Liver (tissue), 9 donors: ENCODE measurements around the gene MYRFL. TPM values are rescaled to one million over a fixed set of nuclear protein-coding genes. Genes with fewer than 3 reads are reported as not detected.

Experiments
- DNase-seq: peaks from one replicate; pipeline ENCODE4 v3.0.0-alpha.2; 2017; ENCODE audit warnings: low spot score
- H3K27ac ChIP-seq, 2 donors: one replicate each; pipeline ENCODE4 v1.7.0; 2013; ENCODE audit warnings: inconsistent platforms in 2 of 2, low read length in 2 of 2, control low read depth in 1 of 2, low read depth in 1 of 2, mild to moderate bottlenecking in 1 of 2
- H3K27me3 ChIP-seq, 4 donors: one replicate each; pipeline versions ENCODE4 v1.6.1 to v1.7.0; 2013; ENCODE audit warnings: low read length in 3 of 4, inconsistent platforms in 1 of 4, mild to moderate bottlenecking in 1 of 4, moderate library complexity in 1 of 4; ENCODE audit not compliant: control insufficient read depth in 4 of 4, insufficient read depth in 4 of 4
- H3K36me3 ChIP-seq, 4 donors: one replicate each; pipeline versions ENCODE4 v1.6.1 to v1.7.0; 2013; ENCODE audit warnings: low read length in 3 of 4, mild to moderate bottlenecking in 3 of 4, low read depth in 1 of 4, moderate library complexity in 1 of 4; ENCODE audit not compliant: control insufficient read depth in 4 of 4, insufficient read depth in 3 of 4
- H3K4me1 ChIP-seq, 4 donors: one replicate each; pipeline versions ENCODE4 v1.6.1 to v1.7.0; 2013; ENCODE audit warnings: low read length in 3 of 4, mild to moderate bottlenecking in 3 of 4, moderate library complexity in 1 of 4; ENCODE audit not compliant: control insufficient read depth in 4 of 4, insufficient read depth in 4 of 4
- H3K4me3 ChIP-seq, 3 donors: one replicate each; pipeline versions ENCODE4 v1.6.1 to v1.7.0; 2013; ENCODE audit warnings: low read length in 3 of 3, control low read depth in 1 of 3, low read depth in 1 of 3, mild to moderate bottlenecking in 1 of 3
- H3K9ac ChIP-seq, 2 donors: one replicate each; pipeline ENCODE4 v1.7.0; 2013; ENCODE audit warnings: low read length in 2 of 2, mild to moderate bottlenecking in 2 of 2, moderate library complexity in 2 of 2, control low read depth in 1 of 2, low read depth in 1 of 2
- H3K9me3 ChIP-seq, 4 donors: one replicate each; pipeline versions ENCODE4 v1.6.1 to v1.7.0; 2013; ENCODE audit warnings: low read length in 3 of 4; ENCODE audit not compliant: control insufficient read depth in 4 of 4
- ATF3 ChIP-seq: IDR thresholded peaks from 2 replicates; pipeline ENCODE4 v1.6.1; 2016; ENCODE audit warnings: antibody characterized with exemption
- CTCF ChIP-seq: fragments of 150-350 bp; IDR thresholded peaks from 2 replicates; pipeline ENCODE4 v1.5.1; 2017; ENCODE audit warnings: improper control_type of control experiment, low read depth, low read length; ENCODE audit not compliant: missing input control
- EGR1 ChIP-seq, 2 donors: IDR thresholded peaks; 2 replicates each; pipeline ENCODE4 v1.6.1; 2016 to 2018; ENCODE audit warnings: antibody characterized with exemption in 2 of 2, low read depth in 2 of 2
- FOXA2 ChIP-seq: IDR thresholded peaks from 2 replicates; pipeline ENCODE4 v1.6.1; 2016; ENCODE audit warnings: antibody characterized with exemption
- GABPA ChIP-seq, 2 donors: IDR thresholded peaks in 1 of 2; conservative IDR thresholded peaks in 1 of 2; 2 replicates each; pipeline ENCODE4 v1.6.1; 2016; ENCODE audit warnings: antibody characterized with exemption in 2 of 2, mild to moderate bottlenecking in 1 of 2, moderate library complexity in 1 of 2
- HNF4A ChIP-seq, 2 donors: conservative IDR thresholded peaks; 2 replicates each; pipeline ENCODE4 v1.6.1; 2016; ENCODE audit warnings: antibody characterized with exemption in 2 of 2, mild to moderate bottlenecking in 2 of 2
- HNF4G ChIP-seq: IDR thresholded peaks from 2 replicates; pipeline ENCODE4 v1.6.1; 2016; ENCODE audit warnings: antibody characterized with exemption
- JUND ChIP-seq, 2 donors: IDR thresholded peaks; 2 replicates each; pipeline ENCODE4 v1.6.1; 2016; ENCODE audit warnings: antibody characterized with exemption in 2 of 2
- NR2F2 ChIP-seq: IDR thresholded peaks from 2 replicates; pipeline ENCODE4 v1.6.1; 2016; ENCODE audit warnings: antibody characterized with exemption
- RAD21 ChIP-seq, 2 donors: IDR thresholded peaks; 2 replicates each; pipeline ENCODE4 v1.6.1; 2016; ENCODE audit warnings: antibody characterized with exemption in 2 of 2, mild to moderate bottlenecking in 2 of 2
- TAF1 ChIP-seq: conservative IDR thresholded peaks from 2 replicates; pipeline ENCODE4 v1.6.1; 2016; ENCODE audit warnings: antibody characterized with exemption, mild to moderate bottlenecking
- YY1 ChIP-seq: IDR thresholded peaks from 2 replicates; pipeline ENCODE4 v1.6.1; 2016; ENCODE audit warnings: antibody characterized with exemption, mild to moderate bottlenecking
- ZBTB33 ChIP-seq: IDR thresholded peaks from 2 replicates; pipeline ENCODE4 v1.6.1; 2016; ENCODE audit warnings: antibody characterized with exemption
- WGBS: extraction: QIAGEN DNeasy Blood & Tissue Kit; methylation state at CpG from one replicate; pipeline ENCODE4 v1.1.7; 2013; 5-methylcytosine and 5-hydroxymethylcytosine counted together
- polyA plus RNA-seq, 2 donors: library from polyadenylated mRNA; stranded (reverse) in 1 of 2; unstranded in 1 of 2; fragments of 200-250 nt in 1 of 2; fragments of >200 nt in 1 of 2; fragmentation: Nextera tagmentation in 1 of 2; extraction: Ambion mirVana in 1 of 2; gene quantifications; one replicate each; pipeline versions ENCODE4 v1.2.1 to v1.2.3, GENCODE V29; 2013 to 2015
- total RNA-seq, 2 donors: library from RNA; depleted of rRNA; stranded (reverse); fragments of >200 nt; gene quantifications; one replicate each; pipeline ENCODE4 v1.2.3, GENCODE V29; 2014
- TF ChIP-seq, protein P1 (sequence below): IDR thresholded peaks from 2 replicates; pipeline ENCODE4 v1.6.1; 2016; ENCODE audit warnings: antibody characterized with exemption, mild to moderate bottlenecking
- TF ChIP-seq, protein P2 (sequence below): IDR thresholded peaks from 2 replicates; pipeline ENCODE4 v1.6.1; 2016; ENCODE audit warnings: antibody characterized with exemption
- donor health status: healthy.
- donor health status: healthy.
- donor health status: healthy.
- donor health status: healthy.
- donor health status: healthy.

Gene MYRFL
- total and polyA plus RNA-seq, 4 donors, result under 0.01 to 0.19 (median 0.10) TPM

DNA sequence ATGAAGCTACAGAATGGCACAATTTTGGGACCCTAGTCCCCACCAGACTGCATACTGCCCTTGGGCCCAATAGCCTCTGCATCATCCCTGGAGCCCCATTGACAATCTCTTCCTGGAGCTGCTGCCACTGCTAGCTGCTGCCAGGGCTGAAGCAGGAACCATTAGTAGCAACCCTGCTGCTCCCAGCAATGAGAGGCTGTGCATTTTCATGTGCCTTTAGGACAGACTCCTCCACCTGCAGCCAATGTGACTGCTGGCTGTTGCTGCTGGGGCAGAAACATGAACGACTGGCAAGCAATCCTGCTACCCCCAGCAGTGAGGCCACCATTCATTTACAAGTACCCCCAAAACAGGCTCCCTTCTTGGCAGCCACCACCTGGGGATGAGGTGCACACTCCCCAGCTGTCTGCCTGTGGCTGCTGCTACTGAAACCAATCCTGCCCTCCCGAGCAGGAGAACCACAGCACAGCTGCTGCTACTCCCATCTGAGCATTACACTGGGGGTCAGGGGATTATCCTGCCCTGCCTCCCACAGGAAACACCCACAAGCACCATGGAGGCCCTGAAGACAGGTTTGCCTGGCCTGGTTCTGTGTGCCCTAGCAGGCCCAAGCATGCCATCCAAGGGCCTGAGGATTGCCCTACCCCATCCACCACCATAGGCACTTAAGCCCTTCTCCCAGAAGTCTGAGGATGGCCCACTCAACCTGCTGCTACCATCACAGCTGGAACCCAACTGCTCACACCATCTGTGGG, 181.0 kb downstream of the MYRFL start:
- no peak overlapping the region for H3K4me3 ChIP-seq
- H3K4me1 ChIP-seq, result no peaks in the 10 kb centered on the region
- no peaks in the 10 kb centered on the region for H3K36me3 ChIP-seq
- no peak overlapping the region for H3K27ac ChIP-seq
- no peaks in the 10 kb centered on the region for H3K27me3 ChIP-seq
- WGBS, result 86% methylated on average over 2 of the region's 2 CpGs
- peaks cover 0 to 8% (median 2%) of the 10 kb centered on the region in 4 donors for H3K9me3 ChIP-seq
- H3K9ac ChIP-seq, result no peak overlapping the region
- TF ChIP-seq HNF4A (conservative IDR thresholded peaks at IDR 0.05) (no peak), NR2F2 (no peak), CTCF (no peak), YY1 (no peak), JUND (IDR thresholded peaks at IDR 0.05) (no peak), HNF4G (no peak), ATF3 (no peak), FOXA2 (no peak), EGR1 (IDR thresholded peaks at IDR 0.05; ENCODE audit: low read depth in 2 of 2) (no peak), GABPA (IDR thresholded peaks at IDR 0.05 in 1 of 2, conservative IDR thresholded peaks at IDR 0.05 in 1 of 2) (no peak), ZBTB33 (no peak), TAF1 (no peak), RAD21 (IDR thresholded peaks at IDR 0.05) (no peak)
- TF ChIP-seq, protein P1, sequence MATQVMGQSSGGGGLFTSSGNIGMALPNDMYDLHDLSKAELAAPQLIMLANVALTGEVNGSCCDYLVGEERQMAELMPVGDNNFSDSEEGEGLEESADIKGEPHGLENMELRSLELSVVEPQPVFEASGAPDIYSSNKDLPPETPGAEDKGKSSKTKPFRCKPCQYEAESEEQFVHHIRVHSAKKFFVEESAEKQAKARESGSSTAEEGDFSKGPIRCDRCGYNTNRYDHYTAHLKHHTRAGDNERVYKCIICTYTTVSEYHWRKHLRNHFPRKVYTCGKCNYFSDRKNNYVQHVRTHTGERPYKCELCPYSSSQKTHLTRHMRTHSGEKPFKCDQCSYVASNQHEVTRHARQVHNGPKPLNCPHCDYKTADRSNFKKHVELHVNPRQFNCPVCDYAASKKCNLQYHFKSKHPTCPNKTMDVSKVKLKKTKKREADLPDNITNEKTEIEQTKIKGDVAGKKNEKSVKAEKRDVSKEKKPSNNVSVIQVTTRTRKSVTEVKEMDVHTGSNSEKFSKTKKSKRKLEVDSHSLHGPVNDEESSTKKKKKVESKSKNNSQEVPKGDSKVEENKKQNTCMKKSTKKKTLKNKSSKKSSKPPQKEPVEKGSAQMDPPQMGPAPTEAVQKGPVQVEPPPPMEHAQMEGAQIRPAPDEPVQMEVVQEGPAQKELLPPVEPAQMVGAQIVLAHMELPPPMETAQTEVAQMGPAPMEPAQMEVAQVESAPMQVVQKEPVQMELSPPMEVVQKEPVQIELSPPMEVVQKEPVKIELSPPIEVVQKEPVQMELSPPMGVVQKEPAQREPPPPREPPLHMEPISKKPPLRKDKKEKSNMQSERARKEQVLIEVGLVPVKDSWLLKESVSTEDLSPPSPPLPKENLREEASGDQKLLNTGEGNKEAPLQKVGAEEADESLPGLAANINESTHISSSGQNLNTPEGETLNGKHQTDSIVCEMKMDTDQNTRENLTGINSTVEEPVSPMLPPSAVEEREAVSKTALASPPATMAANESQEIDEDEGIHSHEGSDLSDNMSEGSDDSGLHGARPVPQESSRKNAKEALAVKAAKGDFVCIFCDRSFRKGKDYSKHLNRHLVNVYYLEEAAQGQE, result no peak
- TF ChIP-seq, protein P2, sequence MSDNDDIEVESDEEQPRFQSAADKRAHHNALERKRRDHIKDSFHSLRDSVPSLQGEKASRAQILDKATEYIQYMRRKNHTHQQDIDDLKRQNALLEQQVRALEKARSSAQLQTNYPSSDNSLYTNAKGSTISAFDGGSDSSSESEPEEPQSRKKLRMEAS, result no peak
- DNase-seq, result no peak
